Kidney (tissue), 14 donors: ENCODE measurements around the gene PUM1. TPM values are rescaled to one million over a fixed set of nuclear protein-coding genes. Genes with fewer than 3 reads are reported as not detected.

Experiments
- DNase-seq, 5 donors: peaks; one replicate each; pipeline ENCODE4 v3.0.0-alpha.2; 2013 to 2020
- FAIRE-seq: peaks from 2 replicates; lab custom pipeline; 2012; peaks lifted over from hg19 to GRCh38; lab: Jason Lieb, UNC
- H3K27ac ChIP-seq, 2 donors: one replicate each; pipeline ENCODE4 v1.7.0; 2013; ENCODE audit warnings: low read depth in 2 of 2, low read length in 2 of 2, inconsistent platforms in 1 of 2
- H3K27me3 ChIP-seq: one replicate; pipeline ENCODE4 v1.7.1; 2013; ENCODE audit warnings: low read length, inconsistent platforms; ENCODE audit not compliant: control insufficient read depth, insufficient read depth
- H3K36me3 ChIP-seq, 3 donors: one replicate each; pipeline versions ENCODE4 v1.7.0 to v1.7.1; 2013; ENCODE audit warnings: low read length in 3 of 3, control low read depth in 1 of 3, inconsistent platforms in 1 of 3; ENCODE audit not compliant: insufficient read depth in 3 of 3, control insufficient read depth in 2 of 3
- H3K4me1 ChIP-seq, 3 donors: one replicate each; pipeline versions ENCODE4 v1.7.0 to v1.7.1; 2013; ENCODE audit warnings: low read length in 3 of 3, inconsistent platforms in 1 of 3, low read depth in 1 of 3; ENCODE audit not compliant: control insufficient read depth in 2 of 3, insufficient read depth in 2 of 3
- H3K4me3 ChIP-seq, 3 donors: one replicate each; pipeline versions ENCODE4 v1.7.0 to v1.8.1; 2013; ENCODE audit warnings: low read length in 3 of 3, control low read depth in 1 of 3, inconsistent platforms in 1 of 3
- H3K9ac ChIP-seq, 3 donors: one replicate each; pipeline versions ENCODE4 v1.7.0 to v1.7.1; 2013; ENCODE audit warnings: low read length in 3 of 3, control low read depth in 1 of 3, inconsistent platforms in 1 of 3
- H3K9me3 ChIP-seq, 3 donors: one replicate each; pipeline versions ENCODE4 v1.7.0 to v1.7.1; 2013; ENCODE audit warnings: low read length in 3 of 3, control low read depth in 1 of 3, inconsistent platforms in 1 of 3; ENCODE audit not compliant: control insufficient read depth in 2 of 3, insufficient read depth in 1 of 3
- CTCF ChIP-seq: IDR thresholded peaks from 3 replicates; pipeline ENCODE4 v1.5.1; 2012; ENCODE audit warnings: mild to moderate bottlenecking, moderate library complexity, borderline replicate concordance; ENCODE audit not compliant: insufficient read depth; ENCODE audit errors: extremely low read depth
- intact Hi-C: fragments of 100-400 bp; cut with DNase I; formaldehyde crosslinking; loops from one replicate; pipeline ENCODE4 v1.11.1; 2022
- polyA plus RNA-seq: library from polyadenylated mRNA; stranded (reverse); fragments of 350-450 nt; fragmentation: Illumina TruSeq; extraction: RNeasy Lipid Tissue Mini Kit (QIAGEN cat#74804); gene quantifications from one replicate; pipeline ENCODE4 v1.2.3, GENCODE V29; 2014; ENCODE audit warnings: low read depth, low replicate concordance; ENCODE audit not compliant: insufficient read depth
- total RNA-seq: library from RNA; stranded (reverse); fragmentation: NEBNext Ultra II Directional; extraction: Animal tissue kit (Norgen Biotek cat#: 25700); gene quantifications from one replicate; pipeline ENCODE4 v1.2.1, GENCODE V29; 2021
- donor health status: control.
- donor health status: control.
- donor health status: control.
- donor health status: control.
- donor health status: control.
- donor health status: DM: yes; HTN: yes; CAD: no.
- donor health status: Normal renal cell carcinoma (clear cell type).

Gene PUM1
- total and polyA plus RNA-seq, 2 donors from 2014 or later = 19.1 to 150 TPM

- Histone ChIP-seq H3K9me3 (no peaks in the 10 kb centered on the region), H3K4me1 (peaks cover 0 to 19% (median 0%) of the 10 kb centered on the region in 3 donors), H3K36me3 (no peaks in the 10 kb centered on the region), H3K4me3 (no peak overlapping the region), H3K27ac (no peak overlapping the region), H3K27me3 (no peaks in the 10 kb centered on the region), H3K9ac (no peak overlapping the region)
- DNase-seq (peak in 1 of 5 donors; percentile 53), FAIRE-seq (no peak)
- TF ChIP-seq CTCF = no peak
- intact Hi-C loops = no loop called here
Observed at GRCh38 chr1:30904962-30905335, 160.6 kb downstream of the PUM1 start.

GRCh38 chr1:30904191-30904961 lies 161.1 kb downstream of the PUM1 start:
- FAIRE-seq = no peak
- intact Hi-C loops = no loop called here
- H3K27ac ChIP-seq = no peak overlapping the region

GRCh38 chr1:30903343-30904034 lies 162.0 kb downstream of the PUM1 start:
- FAIRE-seq (no peak), DNase-seq (peak in 3 of 5 donors; percentile 8 to 36 (median 27))
- Histone ChIP-seq H3K9me3 (no peaks in the 10 kb centered on the region), H3K4me1 (peaks cover 0 to 16% (median 0%) of the 10 kb centered on the region in 3 donors), H3K27ac (no peak overlapping the region), H3K27me3 (no peaks in the 10 kb centered on the region), H3K9ac (no peak overlapping the region), H3K36me3 (no peaks in the 10 kb centered on the region), H3K4me3 (no peak overlapping the region)
- no peak for TF ChIP-seq CTCF
- intact Hi-C loops = no loop called here

More at GRCh38 chr1:30904191-30904961, 161.1 kb downstream of the PUM1 start:
- no peak for TF ChIP-seq CTCF
- H3K36me3 ChIP-seq = no peaks in the 10 kb centered on the region
- H3K9me3 ChIP-seq = no peaks in the 10 kb centered on the region
- H3K9ac ChIP-seq = no peak overlapping the region
- H3K4me3 ChIP-seq = no peak overlapping the region
- no peaks in the 10 kb centered on the region for H3K27me3 ChIP-seq
- DNase-seq = peak in 2 of 5 donors; percentile 46 to 51
- H3K4me1 ChIP-seq = peaks cover 0 to 18% (median 0%) of the 10 kb centered on the region in 3 donors
